ENCODE results near the gene CMBL. TPM values are rescaled to one million over a fixed set of nuclear protein-coding genes. Genes with fewer than 3 reads are reported as not detected.
A peak's percentile ranks its signal among the peaks of the same experiment; 100 is the strongest.

The CMBL gene
- total RNA-seq, 1 donor from 2014 or later = 5.9 TPM

GRCh38 chr5:10328323-10328722, 20.6 kb upstream of the CMBL start:
- no peak for TF ChIP-seq POLR2A (IDR thresholded peaks at IDR 0.05)
- TF ChIP-seq POLR2AphosphoS5 (IDR thresholded peaks at IDR 0.05; ENCODE audit: insufficient read depth in 1 of 2, low read depth in 1 of 2) = no peak
- TF ChIP-seq, protein P1, sequence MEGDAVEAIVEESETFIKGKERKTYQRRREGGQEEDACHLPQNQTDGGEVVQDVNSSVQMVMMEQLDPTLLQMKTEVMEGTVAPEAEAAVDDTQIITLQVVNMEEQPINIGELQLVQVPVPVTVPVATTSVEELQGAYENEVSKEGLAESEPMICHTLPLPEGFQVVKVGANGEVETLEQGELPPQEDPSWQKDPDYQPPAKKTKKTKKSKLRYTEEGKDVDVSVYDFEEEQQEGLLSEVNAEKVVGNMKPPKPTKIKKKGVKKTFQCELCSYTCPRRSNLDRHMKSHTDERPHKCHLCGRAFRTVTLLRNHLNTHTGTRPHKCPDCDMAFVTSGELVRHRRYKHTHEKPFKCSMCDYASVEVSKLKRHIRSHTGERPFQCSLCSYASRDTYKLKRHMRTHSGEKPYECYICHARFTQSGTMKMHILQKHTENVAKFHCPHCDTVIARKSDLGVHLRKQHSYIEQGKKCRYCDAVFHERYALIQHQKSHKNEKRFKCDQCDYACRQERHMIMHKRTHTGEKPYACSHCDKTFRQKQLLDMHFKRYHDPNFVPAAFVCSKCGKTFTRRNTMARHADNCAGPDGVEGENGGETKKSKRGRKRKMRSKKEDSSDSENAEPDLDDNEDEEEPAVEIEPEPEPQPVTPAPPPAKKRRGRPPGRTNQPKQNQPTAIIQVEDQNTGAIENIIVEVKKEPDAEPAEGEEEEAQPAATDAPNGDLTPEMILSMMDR (IDR thresholded peaks at IDR 0.05) = no peak
- H3K4me3 ChIP-seq = no peak overlapping the region
- intact Hi-C loops (cut with DNase I) = no loop called here
- peaks cover 43% of the 10 kb centered on the region for H3K4me1 ChIP-seq
- H3K27me3 ChIP-seq = no peaks in the 10 kb centered on the region
- DNase-seq (ENCODE audit: extremely low spot score in 2 of 2) = no peak
- H3K36me3 ChIP-seq = no peaks in the 10 kb centered on the region
- H3K9me3 ChIP-seq = no peaks in the 10 kb centered on the region
- H3K27ac ChIP-seq = no peak overlapping the region

GRCh38 chr5:10324518-10325370, 17.0 kb upstream of the CMBL start:
- intact Hi-C loops (cut with DNase I) = no loop called here
- DNase-seq (ENCODE audit: extremely low spot score in 2 of 2) = peak in 1 of 2 donors; percentile 61
- TF ChIP-seq POLR2A (IDR thresholded peaks at IDR 0.05) (no peak), POLR2AphosphoS5 (IDR thresholded peaks at IDR 0.05; ENCODE audit: insufficient read depth in 1 of 2, low read depth in 1 of 2) (no peak)
- TF ChIP-seq, protein P1 (IDR thresholded peaks at IDR 0.05) = no peak

DNA sequence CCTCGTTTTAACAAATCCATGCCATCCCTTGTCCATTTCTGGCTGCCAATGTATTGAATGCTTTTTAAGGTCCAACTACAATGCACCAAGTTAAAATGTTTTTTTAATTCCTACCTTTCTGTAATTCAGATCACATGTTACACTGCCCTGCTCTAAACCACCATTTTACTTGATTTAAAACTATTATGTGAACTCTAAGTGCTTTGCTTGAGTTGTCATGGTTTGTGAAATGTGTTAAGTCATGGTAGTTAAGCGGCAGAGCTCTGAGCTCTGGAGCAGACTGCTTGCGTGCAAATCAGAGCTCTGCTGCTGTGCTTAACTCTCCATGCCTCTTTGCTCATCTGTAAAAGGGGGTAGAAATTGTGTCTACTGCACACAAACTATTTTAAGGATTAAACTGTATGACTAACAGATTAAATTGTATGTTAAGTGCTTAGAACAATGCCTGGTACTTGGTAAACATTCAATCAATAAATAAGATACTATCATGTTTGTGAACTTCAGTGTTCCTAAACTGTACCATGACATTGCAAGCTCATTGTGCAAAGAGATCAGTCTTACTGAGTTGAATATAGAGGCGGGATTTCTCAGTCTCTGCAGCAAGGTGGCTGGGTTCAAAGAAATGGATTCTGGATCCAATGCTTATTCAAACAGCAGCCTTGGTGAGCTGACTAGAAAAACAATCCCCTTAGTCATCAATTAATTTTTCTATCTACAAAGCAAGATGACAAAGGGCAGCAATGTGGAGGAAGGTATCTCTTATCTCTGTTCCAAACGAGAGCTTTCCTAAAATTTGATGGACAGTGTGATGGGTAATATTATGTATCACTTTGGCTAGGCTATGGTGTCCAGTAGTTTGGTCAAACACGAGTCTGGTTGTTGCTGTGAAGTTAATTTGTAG, 16.1 kb upstream of the CMBL start:
- intact Hi-C loops (cut with DNase I) = no loop called here
- H3K27ac ChIP-seq = no peak overlapping the region
- H3K9me3 ChIP-seq = no peaks in the 10 kb centered on the region
- DNase-seq (ENCODE audit: extremely low spot score in 2 of 2) = no peak
- no peaks in the 10 kb centered on the region for H3K36me3 ChIP-seq
- H3K4me3 ChIP-seq = no peak overlapping the region
- TF ChIP-seq POLR2AphosphoS5 (IDR thresholded peaks at IDR 0.05; ENCODE audit: insufficient read depth in 1 of 2, low read depth in 1 of 2) = no peak
- TF ChIP-seq, protein P1 (IDR thresholded peaks at IDR 0.05) = no peak
- no peak for TF ChIP-seq POLR2A (IDR thresholded peaks at IDR 0.05)
- H3K4me1 ChIP-seq = peaks cover 4% of the 10 kb centered on the region
- H3K27me3 ChIP-seq = no peaks in the 10 kb centered on the region

More at GRCh38 chr5:10324518-10325370, 17.0 kb upstream of the CMBL start:
- no peaks in the 10 kb centered on the region for H3K27me3 ChIP-seq
- no peak overlapping the region for H3K27ac ChIP-seq
- H3K9me3 ChIP-seq = no peaks in the 10 kb centered on the region
- H3K4me1 ChIP-seq = peaks cover 12% of the 10 kb centered on the region
- H3K36me3 ChIP-seq = no peaks in the 10 kb centered on the region
- no peak overlapping the region for H3K4me3 ChIP-seq

GRCh38 chr5:10321882-10322281, 14.2 kb upstream of the CMBL start:
- no peak overlapping the region for H3K27ac ChIP-seq
- H3K4me1 ChIP-seq = no peaks in the 10 kb centered on the region
- no peaks in the 10 kb centered on the region for H3K36me3 ChIP-seq
- TF ChIP-seq, protein P1 (IDR thresholded peaks at IDR 0.05) = no peak
- TF ChIP-seq POLR2AphosphoS5 (IDR thresholded peaks at IDR 0.05; ENCODE audit: insufficient read depth in 1 of 2, low read depth in 1 of 2) = no peak
- no peak for TF ChIP-seq POLR2A (IDR thresholded peaks at IDR 0.05)
- H3K4me3 ChIP-seq = no peak overlapping the region
- no peaks in the 10 kb centered on the region for H3K27me3 ChIP-seq
- no peak for DNase-seq (ENCODE audit: extremely low spot score in 2 of 2)
- intact Hi-C loops (cut with DNase I) = no loop called here
- H3K9me3 ChIP-seq = no peaks in the 10 kb centered on the region

All from vagina (tissue), 2 donors.